GM21423 (cell line): ENCODE results near the gene ZNF536.
"Not testable (repeated sequence)": the region's sequence is repeated elsewhere in the genome, so short reads cannot be mapped to it uniquely, and the experiment has no call there.

Source experiments
- ATAC-seq: cut with Tn5 transposase; IDR thresholded peaks from one replicate; pipeline ENCODE4 v1.9.1; 2021; ENCODE audit warnings: mild to moderate bottlenecking, moderate library complexity; ENCODE audit not compliant: unreplicated experiment

Gene ZNF536

GRCh38 chr19:30443531-30444252, 71.5 kb downstream of the ZNF536 start:
- no peak for ATAC-seq

- ATAC-seq = no peak
Measured at GRCh38 chr19:30444253-30444671, 72.1 kb downstream of the ZNF536 start.

- ATAC-seq = no peak
Measured at GRCh38 chr19:30444686-30445232, 72.6 kb downstream of the ZNF536 start.

- ATAC-seq = no peak
Measured at GRCh38 chr19:30445385-30445784, 73.2 kb downstream of the ZNF536 start.

GRCh38 chr19:30446120-30446519, 73.9 kb downstream of the ZNF536 start:
- not testable (repeated sequence) for ATAC-seq

GRCh38 chr19:30446850-30447552, 74.8 kb downstream of the ZNF536 start:
- no peak for ATAC-seq

- ATAC-seq = no peak
Measured at GRCh38 chr19:30447553-30447870, 75.3 kb downstream of the ZNF536 start.

GRCh38 chr19:30448386-30449077, 76.3 kb downstream of the ZNF536 start:
- no peak for ATAC-seq

- ATAC-seq = no peak
Measured at GRCh38 chr19:30449078-30449590, 77.0 kb downstream of the ZNF536 start.

- ATAC-seq = no peak
Measured at GRCh38 chr19:30449673-30450072, 77.5 kb downstream of the ZNF536 start.

GRCh38 chr19:30450100-30450499, 77.9 kb downstream of the ZNF536 start:
- no peak for ATAC-seq

GRCh38 chr19:30450835-30451321, 78.7 kb downstream of the ZNF536 start:
- ATAC-seq = no peak

GRCh38 chr19:30452931-30453330, 80.7 kb downstream of the ZNF536 start:
- ATAC-seq = no peak

- no peak for ATAC-seq
Measured at GRCh38 chr19:30453743-30454142, 81.6 kb downstream of the ZNF536 start.

GRCh38 chr19:30455881-30456280, 83.7 kb downstream of the ZNF536 start:
- ATAC-seq = no peak

- no peak for ATAC-seq
Measured at GRCh38 chr19:30457484-30457883, 85.3 kb downstream of the ZNF536 start.

- no peak for ATAC-seq
Measured at GRCh38 chr19:30459859-30460258, 87.7 kb downstream of the ZNF536 start.

- no peak for ATAC-seq
Measured at GRCh38 chr19:30464162-30464561, 92.0 kb downstream of the ZNF536 start.

GRCh38 chr19:30466598-30466997, 94.4 kb downstream of the ZNF536 start:
- not testable (repeated sequence) for ATAC-seq

- no peak for ATAC-seq
Measured at GRCh38 chr19:30467239-30467638, 95.1 kb downstream of the ZNF536 start.

- ATAC-seq = no peak
Measured at GRCh38 chr19:30469774-30470173, 97.6 kb downstream of the ZNF536 start.
